KMS-11 (cell line): ENCODE results near the gene USP53.

Source experiments
- H2AFZ ChIP-seq: fragments of 200-600 bp; sonication (generic); 2 replicates; pipeline ENCODE4 v1.6.1; 2016; ENCODE audit warnings: antibody characterized with exemption, mixed run types, low read depth
- H3K27ac ChIP-seq: fragments of 200-600 bp; sonication (generic); 2 replicates; pipeline ENCODE4 v1.6.1; 2016; ENCODE audit warnings: mild to moderate bottlenecking, mixed run types
- H3K27me3 ChIP-seq: fragments of 200-600 bp; sonication (generic); 2 replicates; pipeline ENCODE4 v1.6.1; 2017; ENCODE audit warnings: mild to moderate bottlenecking, low read depth, mixed run types, moderate library complexity; ENCODE audit not compliant: insufficient read depth
- H3K36me3 ChIP-seq: fragments of 200-600 bp; sonication (generic); 2 replicates; pipeline ENCODE4 v1.6.1; 2017; ENCODE audit warnings: mild to moderate bottlenecking, mixed run types; ENCODE audit not compliant: insufficient read depth
- H3K4me1 ChIP-seq: fragments of 200-600 bp; sonication (generic); 2 replicates; pipeline ENCODE4 v1.6.1; 2016; ENCODE audit warnings: mild to moderate bottlenecking, low read depth, mixed run types; ENCODE audit not compliant: poor library complexity, severe bottlenecking
- H3K4me2 ChIP-seq: fragments of 200-600 bp; sonication (generic); 2 replicates; pipeline ENCODE4 v1.7.0; 2016; ENCODE audit warnings: mild to moderate bottlenecking, mixed run types
- H3K4me3 ChIP-seq: fragments of 200-600 bp; sonication (generic); IDR thresholded peaks from 2 replicates; pipeline ENCODE4 v1.6.1; 2017; ENCODE audit warnings: low read depth, low read length, mixed read lengths; ENCODE audit not compliant: insufficient read depth
- H3K79me2 ChIP-seq: fragments of 200-600 bp; sonication (generic); 2 replicates; pipeline ENCODE4 v1.6.1; 2016; ENCODE audit warnings: low read depth, mixed run types; ENCODE audit not compliant: insufficient read depth
- H3K9ac ChIP-seq: fragments of 200-600 bp; sonication (generic); 2 replicates; pipeline ENCODE4 v1.6.1; 2016; ENCODE audit warnings: mild to moderate bottlenecking, mixed run types
- H4K20me1 ChIP-seq: fragments of 200-600 bp; sonication (generic); 2 replicates; pipeline ENCODE4 v1.6.1; 2016; ENCODE audit warnings: mild to moderate bottlenecking, mixed run types; ENCODE audit not compliant: insufficient read depth
- CTCF ChIP-seq: fragments of 200-600 bp; sonication (generic); conservative IDR thresholded peaks from 2 replicates; pipeline ENCODE4 v1.6.1; 2017; ENCODE audit warnings: low read depth, mild to moderate bottlenecking, antibody characterized with exemption, low read length, moderate library complexity, mixed read lengths

USP53 gene

GRCh38 chr4:119207051-119207450, 5.5 kb upstream of the USP53 start:
- Histone ChIP-seq H3K4me3 (no peak overlapping the region), H3K9ac (no peak overlapping the region), H3K36me3 (no peaks in the 10 kb centered on the region), H3K79me2 (no peaks in the 10 kb centered on the region), H3K4me2 (no peak overlapping the region), H2AFZ (no peak overlapping the region), H3K27ac (no peak overlapping the region), H4K20me1 (no peaks in the 10 kb centered on the region), H3K4me1 (peaks cover 12% of the 10 kb centered on the region), H3K27me3 (no peaks in the 10 kb centered on the region)
- no peak for TF ChIP-seq CTCF

GRCh38 chr4:119209077-119209476, 3.4 kb upstream of the USP53 start:
- Histone ChIP-seq H3K4me2 (no peak overlapping the region), H2AFZ (no peak overlapping the region), H3K4me1 (peaks cover 12% of the 10 kb centered on the region), H3K4me3 (no peak overlapping the region), H4K20me1 (no peaks in the 10 kb centered on the region), H3K36me3 (no peaks in the 10 kb centered on the region), H3K79me2 (peaks cover 4% of the 10 kb centered on the region), H3K9ac (no peak overlapping the region), H3K27me3 (no peaks in the 10 kb centered on the region), H3K27ac (no peak overlapping the region)
- no peak for TF ChIP-seq CTCF

GRCh38 chr4:119209586-119209985, 2.9 kb upstream of the USP53 start:
- Histone ChIP-seq H3K79me2 (peaks cover 10% of the 10 kb centered on the region), H3K27ac (no peak overlapping the region), H3K9ac (no peak overlapping the region), H4K20me1 (no peaks in the 10 kb centered on the region), H3K27me3 (no peaks in the 10 kb centered on the region), H3K36me3 (no peaks in the 10 kb centered on the region), H3K4me1 (peaks cover 17% of the 10 kb centered on the region), H3K4me3 (no peak overlapping the region), H3K4me2 (no peak overlapping the region), H2AFZ (no peak overlapping the region)
- no peak for TF ChIP-seq CTCF

GRCh38 chr4:119210775-119211174, 1.7 kb upstream of the USP53 start:
- H3K4me1 ChIP-seq, result peaks cover 28% of the 10 kb centered on the region
- no peaks in the 10 kb centered on the region for H4K20me1 ChIP-seq
- H3K4me2 ChIP-seq, result peak overlapping the region; percentile 87; the same call in 1 of the 2 replicates
- peaks cover 20% of the 10 kb centered on the region for H3K79me2 ChIP-seq
- no peak overlapping the region; the same call in 1 of the 2 replicates for H3K27ac ChIP-seq
- no peaks in the 10 kb centered on the region for H3K27me3 ChIP-seq
- H3K4me3 ChIP-seq, result no peak overlapping the region
- no peaks in the 10 kb centered on the region for H3K36me3 ChIP-seq
- peak overlapping the region; percentile 75; the same call in 1 of the 2 replicates for H2AFZ ChIP-seq
- no peak for TF ChIP-seq CTCF
- no peak overlapping the region for H3K9ac ChIP-seq
